ENCODE results near the gene CD69.

The CD69 gene

DNA sequence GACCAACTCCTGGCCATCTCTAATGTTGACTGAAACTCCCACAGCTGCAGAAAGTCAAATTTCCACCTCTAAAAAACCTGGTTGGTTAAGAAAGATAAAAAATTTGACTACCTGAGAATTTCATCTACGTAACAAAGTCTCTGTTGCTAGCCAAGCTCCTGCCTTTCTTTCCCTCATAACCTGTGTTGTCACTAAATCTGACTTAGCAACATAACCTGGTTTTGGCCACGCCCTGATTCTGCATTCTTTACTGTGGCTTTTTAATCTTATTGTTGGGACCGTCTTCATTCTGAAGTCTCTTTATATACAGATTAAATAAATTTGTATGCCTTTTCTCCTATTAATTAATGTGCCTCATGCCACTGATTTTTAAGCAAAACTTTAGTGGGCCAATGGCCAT is 16.1 kb upstream of the CD69 start:
- Histone ChIP-seq H3K4me2 (ENCODE audit: low read depth, low read length) (no peak overlapping the region), H3K4me1 (ENCODE audit: low read length) (peaks cover 10% of the 10 kb centered on the region), H3F3A (ENCODE audit: insufficient read depth, low read length) (no peaks in the 10 kb centered on the region), H3K9me2 (replicated peaks; ENCODE audit: insufficient read depth, low read length) (no peaks in the 10 kb centered on the region), H3K27me3 (replicated peaks; ENCODE audit: insufficient read depth, low read length) (0 out of 2 replicates have a peak, but pooled peaks cover 7% of the 10 kb centered on the region), H4K20me1 (ENCODE audit: insufficient read depth, low read length) (no peaks in the 10 kb centered on the region), H3K36me3 (replicated peaks; ENCODE audit: insufficient read depth, low read length) (no peaks in the 10 kb centered on the region), H3K9ac (ENCODE audit: low read length) (no peak overlapping the region), H2AFZ (ENCODE audit: low read length) (no peak overlapping the region), H3K27ac (ENCODE audit: low read length) (no peak overlapping the region), H3K79me2 (ENCODE audit: low read length) (no peaks in the 10 kb centered on the region), H3K9me3 (replicated peaks; ENCODE audit: insufficient read depth, low read length) (no peaks in the 10 kb centered on the region), H3K4me3 (ENCODE audit: low read length) (no peak overlapping the region)
- TF ChIP-seq, protein P1, sequence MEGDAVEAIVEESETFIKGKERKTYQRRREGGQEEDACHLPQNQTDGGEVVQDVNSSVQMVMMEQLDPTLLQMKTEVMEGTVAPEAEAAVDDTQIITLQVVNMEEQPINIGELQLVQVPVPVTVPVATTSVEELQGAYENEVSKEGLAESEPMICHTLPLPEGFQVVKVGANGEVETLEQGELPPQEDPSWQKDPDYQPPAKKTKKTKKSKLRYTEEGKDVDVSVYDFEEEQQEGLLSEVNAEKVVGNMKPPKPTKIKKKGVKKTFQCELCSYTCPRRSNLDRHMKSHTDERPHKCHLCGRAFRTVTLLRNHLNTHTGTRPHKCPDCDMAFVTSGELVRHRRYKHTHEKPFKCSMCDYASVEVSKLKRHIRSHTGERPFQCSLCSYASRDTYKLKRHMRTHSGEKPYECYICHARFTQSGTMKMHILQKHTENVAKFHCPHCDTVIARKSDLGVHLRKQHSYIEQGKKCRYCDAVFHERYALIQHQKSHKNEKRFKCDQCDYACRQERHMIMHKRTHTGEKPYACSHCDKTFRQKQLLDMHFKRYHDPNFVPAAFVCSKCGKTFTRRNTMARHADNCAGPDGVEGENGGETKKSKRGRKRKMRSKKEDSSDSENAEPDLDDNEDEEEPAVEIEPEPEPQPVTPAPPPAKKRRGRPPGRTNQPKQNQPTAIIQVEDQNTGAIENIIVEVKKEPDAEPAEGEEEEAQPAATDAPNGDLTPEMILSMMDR (IDR thresholded peaks at IDR 0.05; ENCODE audit: low read length): no peak
- TF ChIP-seq EZH2phosphoT487 (IDR thresholded peaks at IDR 0.05; ENCODE audit: low read length): no peak
- TF ChIP-seq EZH2 (optimal IDR thresholded peaks at IDR 0.05; ENCODE audit: low read depth, low read length): no peak
- DNase-seq: no peak

DNA sequence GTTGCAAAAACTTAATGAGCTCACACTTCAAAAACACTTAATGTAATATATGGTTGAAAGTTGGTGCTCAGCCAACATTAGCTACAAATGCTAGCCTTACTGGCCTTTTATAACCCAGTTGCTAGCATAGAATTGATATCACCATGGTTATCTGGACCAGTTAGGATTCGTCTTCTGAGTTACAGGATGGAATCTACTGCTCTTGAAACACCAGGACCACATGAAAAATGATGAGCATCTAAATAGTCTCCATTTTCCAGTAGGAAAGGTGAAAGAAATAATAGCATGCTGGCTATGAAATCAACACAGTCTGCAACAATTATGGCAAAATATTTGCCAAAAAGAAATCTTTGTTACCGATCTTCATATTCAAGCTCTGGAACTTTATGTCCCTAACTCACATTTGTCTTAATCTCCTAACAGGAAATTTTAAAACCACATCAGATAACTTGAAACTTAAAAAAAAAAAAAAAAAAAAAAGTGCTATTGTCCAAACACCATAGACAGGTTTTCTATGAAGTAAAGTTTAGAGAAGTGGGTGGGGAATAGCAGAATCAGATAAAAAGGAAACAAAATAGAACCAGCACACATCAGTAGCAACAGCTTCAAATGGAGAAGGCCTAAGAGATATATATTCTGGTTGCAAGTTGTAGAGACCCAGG is 12.6 kb upstream of the CD69 start:
- Histone ChIP-seq H3K4me1 (ENCODE audit: low read length) (peaks cover 14% of the 10 kb centered on the region), H3K27ac (ENCODE audit: low read length) (no peak overlapping the region), H3K4me2 (ENCODE audit: low read depth, low read length) (peak overlapping the region; percentile 30; the same call in 1 of the 2 replicates), H4K20me1 (ENCODE audit: insufficient read depth, low read length) (no peaks in the 10 kb centered on the region), H3K36me3 (replicated peaks; ENCODE audit: insufficient read depth, low read length) (no peaks in the 10 kb centered on the region), H3F3A (ENCODE audit: insufficient read depth, low read length) (no peaks in the 10 kb centered on the region), H3K9me3 (replicated peaks; ENCODE audit: insufficient read depth, low read length) (no peaks in the 10 kb centered on the region), H3K79me2 (ENCODE audit: low read length) (no peaks in the 10 kb centered on the region), H3K27me3 (replicated peaks; ENCODE audit: insufficient read depth, low read length) (0 out of 2 replicates have a peak, but pooled peaks cover 9% of the 10 kb centered on the region), H3K9ac (ENCODE audit: low read length) (no peak overlapping the region), H3K4me3 (ENCODE audit: low read length) (no peak overlapping the region), H2AFZ (ENCODE audit: low read length) (no peak overlapping the region), H3K9me2 (replicated peaks; ENCODE audit: insufficient read depth, low read length) (no peaks in the 10 kb centered on the region)
- peak; percentile 42 for DNase-seq
- TF ChIP-seq, protein P1 (IDR thresholded peaks at IDR 0.05; ENCODE audit: low read length): no peak
- TF ChIP-seq EZH2 (optimal IDR thresholded peaks at IDR 0.05; ENCODE audit: low read depth, low read length) (no peak), EZH2phosphoT487 (IDR thresholded peaks at IDR 0.05; ENCODE audit: low read length) (no peak)

DNA sequence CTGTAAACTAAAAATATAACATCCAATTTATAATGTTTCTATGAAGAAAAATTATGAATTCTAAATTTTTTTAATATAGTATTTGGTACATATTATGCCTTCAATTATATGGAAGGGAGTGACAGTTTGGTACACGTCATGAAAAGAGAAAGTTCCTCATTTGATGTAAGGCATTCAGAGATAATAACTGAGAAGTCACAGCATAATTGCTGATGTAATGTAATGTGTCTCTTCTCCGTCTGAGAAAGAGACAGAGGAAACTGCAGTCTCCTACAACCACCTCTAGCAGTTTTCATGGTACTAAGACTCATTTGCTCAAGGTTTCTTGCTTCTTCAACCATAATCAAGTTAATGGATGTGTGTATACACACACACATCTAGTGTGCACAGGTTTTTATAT is 2.3 kb upstream of the CD69 start:
- H3F3A ChIP-seq (ENCODE audit: insufficient read depth, low read length): peaks cover 23% of the 10 kb centered on the region
- no peaks in the 10 kb centered on the region for H3K79me2 ChIP-seq (ENCODE audit: low read length)
- H3K27ac ChIP-seq (ENCODE audit: low read length): no peak overlapping the region
- no peak overlapping the region for H3K4me3 ChIP-seq (ENCODE audit: low read length)
- no peaks in the 10 kb centered on the region for H3K36me3 ChIP-seq (replicated peaks; ENCODE audit: insufficient read depth, low read length)
- TF ChIP-seq EZH2phosphoT487 (IDR thresholded peaks at IDR 0.05; ENCODE audit: low read length) (no peak), EZH2 (optimal IDR thresholded peaks at IDR 0.05; ENCODE audit: low read depth, low read length) (no peak)
- TF ChIP-seq, protein P1 (IDR thresholded peaks at IDR 0.05; ENCODE audit: low read length): no peak
- no peaks in the 10 kb centered on the region for H3K9me3 ChIP-seq (replicated peaks; ENCODE audit: insufficient read depth, low read length)
- no peak overlapping the region for H3K9ac ChIP-seq (ENCODE audit: low read length)
- H2AFZ ChIP-seq (ENCODE audit: low read length): no peak overlapping the region
- no peak overlapping the region for H3K4me2 ChIP-seq (ENCODE audit: low read depth, low read length)
- no peaks in the 10 kb centered on the region for H4K20me1 ChIP-seq (ENCODE audit: insufficient read depth, low read length)
- peaks cover 14% of the 10 kb centered on the region for H3K4me1 ChIP-seq (ENCODE audit: low read length)
- no peaks in the 10 kb centered on the region for H3K9me2 ChIP-seq (replicated peaks; ENCODE audit: insufficient read depth, low read length)
- DNase-seq: no peak
- no peaks in the 10 kb centered on the region for H3K27me3 ChIP-seq (replicated peaks; ENCODE audit: insufficient read depth, low read length)

All from MM.1S (cell line).